DOHH2 (cell line): ENCODE measurements around the gene FLNA.

Source experiments
- EZH2phosphoT487 ChIP-seq: fragments of 200-600 bp; sonication (generic); IDR thresholded peaks from 2 replicates; pipeline ENCODE4 v1.6.1; 2017; ENCODE audit warnings: borderline replicate concordance, mild to moderate bottlenecking, antibody characterized with exemption, low read length, moderate library complexity, mixed read lengths
- TF ChIP-seq, protein P1 (sequence below): fragments of 200-600 bp; sonication (generic); IDR thresholded peaks from one replicate; pipeline ENCODE4 v1.5.1; 2014; ENCODE audit warnings: antibody characterized with exemption, mild to moderate bottlenecking, low read depth, low read length; ENCODE audit not compliant: poor library complexity, severe bottlenecking

DNA sequence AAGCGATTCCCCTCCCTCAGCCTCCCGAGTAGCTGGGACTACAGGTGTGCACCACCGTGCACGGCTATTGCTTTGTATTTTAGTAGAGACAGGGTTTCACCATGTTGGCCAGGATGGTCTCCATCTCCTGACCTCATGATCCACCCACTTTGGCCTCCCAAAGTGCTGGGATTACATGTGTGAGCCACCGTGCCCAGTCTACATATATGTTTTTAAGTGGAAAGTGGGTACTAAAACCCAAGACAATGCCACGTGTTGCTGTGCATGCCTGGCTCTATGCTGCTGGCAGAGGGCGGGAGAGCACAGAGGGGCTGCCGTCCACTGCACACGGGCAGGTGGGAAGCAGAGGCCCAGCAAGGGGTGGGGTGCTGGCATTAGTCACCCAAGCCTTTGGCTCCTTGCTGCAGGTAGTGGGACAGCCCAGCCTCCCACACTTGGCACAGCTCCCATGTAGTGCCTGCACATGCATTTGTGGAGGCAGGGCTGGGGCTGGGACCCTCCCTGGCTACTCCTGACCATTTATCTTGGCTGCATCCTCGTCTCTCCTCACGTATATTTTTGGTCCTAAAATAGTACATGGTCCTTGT is 8.1 kb upstream of the FLNA start:
- TF ChIP-seq, protein P1, sequence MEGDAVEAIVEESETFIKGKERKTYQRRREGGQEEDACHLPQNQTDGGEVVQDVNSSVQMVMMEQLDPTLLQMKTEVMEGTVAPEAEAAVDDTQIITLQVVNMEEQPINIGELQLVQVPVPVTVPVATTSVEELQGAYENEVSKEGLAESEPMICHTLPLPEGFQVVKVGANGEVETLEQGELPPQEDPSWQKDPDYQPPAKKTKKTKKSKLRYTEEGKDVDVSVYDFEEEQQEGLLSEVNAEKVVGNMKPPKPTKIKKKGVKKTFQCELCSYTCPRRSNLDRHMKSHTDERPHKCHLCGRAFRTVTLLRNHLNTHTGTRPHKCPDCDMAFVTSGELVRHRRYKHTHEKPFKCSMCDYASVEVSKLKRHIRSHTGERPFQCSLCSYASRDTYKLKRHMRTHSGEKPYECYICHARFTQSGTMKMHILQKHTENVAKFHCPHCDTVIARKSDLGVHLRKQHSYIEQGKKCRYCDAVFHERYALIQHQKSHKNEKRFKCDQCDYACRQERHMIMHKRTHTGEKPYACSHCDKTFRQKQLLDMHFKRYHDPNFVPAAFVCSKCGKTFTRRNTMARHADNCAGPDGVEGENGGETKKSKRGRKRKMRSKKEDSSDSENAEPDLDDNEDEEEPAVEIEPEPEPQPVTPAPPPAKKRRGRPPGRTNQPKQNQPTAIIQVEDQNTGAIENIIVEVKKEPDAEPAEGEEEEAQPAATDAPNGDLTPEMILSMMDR: no peak
- TF ChIP-seq EZH2phosphoT487: no peak
